Measurements from ENCODE around the gene CLTC. TPM values are rescaled to one million over a fixed set of nuclear protein-coding genes. Genes with fewer than 3 reads are reported as not detected.

CLTC gene
- total and polyA plus RNA-seq, 2 of the 13 experiments (the other 11 are each of a cell fraction or from before 2014, with no cell fraction given) = 134 to 283 TPM

DNA sequence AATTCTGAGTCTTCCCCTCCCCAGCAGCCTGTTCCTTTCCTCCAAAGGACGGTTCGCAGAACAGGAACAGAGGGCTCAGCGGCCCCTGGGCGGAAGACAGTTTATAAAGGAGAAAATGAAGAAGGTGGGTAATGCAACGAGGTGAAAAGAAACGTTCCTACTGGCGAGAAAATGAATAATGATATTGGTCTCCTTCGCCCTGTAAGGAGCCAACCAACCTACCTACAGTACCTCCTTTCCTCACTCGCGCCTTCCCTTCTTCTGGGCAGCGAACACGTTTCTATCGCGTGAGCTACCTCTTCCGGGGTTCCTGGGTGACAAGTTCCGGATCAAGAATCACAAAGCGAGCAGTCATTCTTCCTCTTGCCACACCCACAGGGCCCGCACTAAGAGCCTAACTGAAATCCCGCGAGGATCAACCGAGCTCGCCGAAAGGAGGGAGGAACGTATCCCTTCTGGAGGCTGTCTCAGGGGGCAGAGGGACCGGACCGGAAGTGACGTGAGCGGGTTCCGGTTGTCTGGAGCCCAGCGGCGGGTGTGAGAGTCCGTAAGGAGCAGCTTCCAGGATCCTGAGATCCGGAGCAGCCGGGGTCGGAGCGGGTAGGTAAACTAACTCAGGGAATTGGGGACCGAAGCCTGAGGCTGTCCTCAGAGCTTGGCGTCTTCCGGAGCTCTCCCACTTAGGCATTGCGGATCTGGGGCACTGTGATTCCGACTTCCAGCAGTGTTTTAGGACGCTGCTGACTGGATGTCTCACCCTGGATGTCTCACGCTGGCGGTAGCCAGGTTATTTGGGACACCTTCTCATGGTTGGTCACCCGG, 87.7 kb downstream of the CLTC start, which contains the start of the genes PTRH2 and VMP1 (continued):
- TF ChIP-seq ZC3H13 (CRISPR knock-in tag; IDR thresholded peaks at IDR 0.05) (no peak; the same call in 1 of the 2 replicates), HMG20B (CRISPR knock-in tag; conservative IDR thresholded peaks at IDR 0.05) (0 out of 2 replicates have a peak, but pooled peaks have one; percentile 71), ZNF34 (CRISPR knock-in tag; IDR thresholded peaks at IDR 0.05; ENCODE audit: borderline replicate concordance) (0 out of 2 replicates have a peak, but pooled peaks have one; percentile 67), ETV5 (CRISPR knock-in tag; IDR thresholded peaks at IDR 0.05; ENCODE audit: borderline replicate concordance) (peak; percentile 75; the same call in 1 of the 2 replicates), NKX3-1 (CRISPR knock-in tag; IDR thresholded peaks at IDR 0.05) (peak; percentile 79), ZNF749 (CRISPR knock-in tag; IDR thresholded peaks at IDR 0.05; ENCODE audit: borderline replicate concordance) (peak; percentile 84; the same call in 1 of the 2 replicates), HNRNPUL1 (IDR thresholded peaks at IDR 0.05; ENCODE audit: low read depth, low read length) (no peak), IRF2 (CRISPR knock-in tag; IDR thresholded peaks at IDR 0.05) (peak; percentile 91), SRY (CRISPR knock-in tag; IDR thresholded peaks at IDR 0.05) (peak; percentile 65), SAFB2 (CRISPR knock-in tag; IDR thresholded peaks at IDR 0.05; ENCODE audit: borderline replicate concordance, low read depth) (no peak; the same call in 1 of the 2 replicates), ZSCAN9 (CRISPR knock-in tag; IDR thresholded peaks at IDR 0.05; ENCODE audit: borderline replicate concordance) (peak; percentile 89; the same call in 1 of the 2 replicates)
- TF ChIP-seq, protein P1, sequence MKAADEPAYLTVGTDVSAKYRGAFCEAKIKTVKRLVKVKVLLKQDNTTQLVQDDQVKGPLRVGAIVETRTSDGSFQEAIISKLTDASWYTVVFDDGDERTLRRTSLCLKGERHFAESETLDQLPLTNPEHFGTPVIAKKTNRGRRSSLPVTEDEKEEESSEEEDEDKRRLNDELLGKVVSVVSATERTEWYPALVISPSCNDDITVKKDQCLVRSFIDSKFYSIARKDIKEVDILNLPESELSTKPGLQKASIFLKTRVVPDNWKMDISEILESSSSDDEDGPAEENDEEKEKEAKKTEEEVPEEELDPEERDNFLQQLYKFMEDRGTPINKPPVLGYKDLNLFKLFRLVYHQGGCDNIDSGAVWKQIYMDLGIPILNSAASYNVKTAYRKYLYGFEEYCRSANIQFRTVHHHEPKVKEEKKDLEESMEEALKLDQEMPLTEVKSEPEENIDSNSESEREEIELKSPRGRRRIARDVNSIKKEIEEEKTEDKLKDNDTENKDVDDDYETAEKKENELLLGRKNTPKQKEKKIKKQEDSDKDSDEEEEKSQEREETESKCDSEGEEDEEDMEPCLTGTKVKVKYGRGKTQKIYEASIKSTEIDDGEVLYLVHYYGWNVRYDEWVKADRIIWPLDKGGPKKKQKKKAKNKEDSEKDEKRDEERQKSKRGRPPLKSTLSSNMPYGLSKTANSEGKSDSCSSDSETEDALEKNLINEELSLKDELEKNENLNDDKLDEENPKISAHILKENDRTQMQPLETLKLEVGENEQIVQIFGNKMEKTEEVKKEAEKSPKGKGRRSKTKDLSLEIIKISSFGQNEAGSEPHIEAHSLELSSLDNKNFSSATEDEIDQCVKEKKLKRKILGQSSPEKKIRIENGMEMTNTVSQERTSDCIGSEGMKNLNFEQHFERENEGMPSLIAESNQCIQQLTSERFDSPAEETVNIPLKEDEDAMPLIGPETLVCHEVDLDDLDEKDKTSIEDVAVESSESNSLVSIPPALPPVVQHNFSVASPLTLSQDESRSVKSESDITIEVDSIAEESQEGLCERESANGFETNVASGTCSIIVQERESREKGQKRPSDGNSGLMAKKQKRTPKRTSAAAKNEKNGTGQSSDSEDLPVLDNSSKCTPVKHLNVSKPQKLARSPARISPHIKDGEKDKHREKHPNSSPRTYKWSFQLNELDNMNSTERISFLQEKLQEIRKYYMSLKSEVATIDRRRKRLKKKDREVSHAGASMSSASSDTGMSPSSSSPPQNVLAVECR (CRISPR knock-in tag; IDR thresholded peaks at IDR 0.05; ENCODE audit: borderline replicate concordance) = peak; percentile 97
- TF ChIP-seq, protein P2, sequence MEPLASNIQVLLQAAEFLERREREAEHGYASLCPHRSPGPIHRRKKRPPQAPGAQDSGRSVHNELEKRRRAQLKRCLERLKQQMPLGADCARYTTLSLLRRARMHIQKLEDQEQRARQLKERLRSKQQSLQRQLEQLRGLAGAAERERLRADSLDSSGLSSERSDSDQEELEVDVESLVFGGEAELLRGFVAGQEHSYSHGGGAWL (CRISPR knock-in tag; IDR thresholded peaks at IDR 0.05) = no peak; the same call in 1 of the 2 replicates
- TF ChIP-seq, protein P3, sequence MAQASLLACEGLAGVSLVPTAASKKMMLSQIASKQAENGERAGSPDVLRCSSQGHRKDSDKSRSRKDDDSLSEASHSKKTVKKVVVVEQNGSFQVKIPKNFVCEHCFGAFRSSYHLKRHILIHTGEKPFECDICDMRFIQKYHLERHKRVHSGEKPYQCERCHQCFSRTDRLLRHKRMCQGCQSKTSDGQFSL (CRISPR knock-in tag; IDR thresholded peaks at IDR 0.05) = no peak
- TF ChIP-seq, protein P4, sequence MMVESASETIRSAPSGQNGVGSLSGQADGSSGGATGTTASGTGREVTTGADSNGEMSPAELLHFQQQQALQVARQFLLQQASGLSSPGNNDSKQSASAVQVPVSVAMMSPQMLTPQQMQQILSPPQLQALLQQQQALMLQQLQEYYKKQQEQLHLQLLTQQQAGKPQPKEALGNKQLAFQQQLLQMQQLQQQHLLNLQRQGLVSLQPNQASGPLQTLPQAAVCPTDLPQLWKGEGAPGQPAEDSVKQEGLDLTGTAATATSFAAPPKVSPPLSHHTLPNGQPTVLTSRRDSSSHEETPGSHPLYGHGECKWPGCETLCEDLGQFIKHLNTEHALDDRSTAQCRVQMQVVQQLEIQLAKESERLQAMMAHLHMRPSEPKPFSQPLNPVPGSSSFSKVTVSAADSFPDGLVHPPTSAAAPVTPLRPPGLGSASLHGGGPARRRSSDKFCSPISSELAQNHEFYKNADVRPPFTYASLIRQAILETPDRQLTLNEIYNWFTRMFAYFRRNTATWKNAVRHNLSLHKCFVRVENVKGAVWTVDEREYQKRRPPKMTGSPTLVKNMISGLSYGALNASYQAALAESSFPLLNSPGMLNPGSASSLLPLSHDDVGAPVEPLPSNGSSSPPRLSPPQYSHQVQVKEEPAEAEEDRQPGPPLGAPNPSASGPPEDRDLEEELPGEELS (CRISPR knock-in tag; IDR thresholded peaks at IDR 0.05) = peak; percentile 52
- TF ChIP-seq, protein P5, sequence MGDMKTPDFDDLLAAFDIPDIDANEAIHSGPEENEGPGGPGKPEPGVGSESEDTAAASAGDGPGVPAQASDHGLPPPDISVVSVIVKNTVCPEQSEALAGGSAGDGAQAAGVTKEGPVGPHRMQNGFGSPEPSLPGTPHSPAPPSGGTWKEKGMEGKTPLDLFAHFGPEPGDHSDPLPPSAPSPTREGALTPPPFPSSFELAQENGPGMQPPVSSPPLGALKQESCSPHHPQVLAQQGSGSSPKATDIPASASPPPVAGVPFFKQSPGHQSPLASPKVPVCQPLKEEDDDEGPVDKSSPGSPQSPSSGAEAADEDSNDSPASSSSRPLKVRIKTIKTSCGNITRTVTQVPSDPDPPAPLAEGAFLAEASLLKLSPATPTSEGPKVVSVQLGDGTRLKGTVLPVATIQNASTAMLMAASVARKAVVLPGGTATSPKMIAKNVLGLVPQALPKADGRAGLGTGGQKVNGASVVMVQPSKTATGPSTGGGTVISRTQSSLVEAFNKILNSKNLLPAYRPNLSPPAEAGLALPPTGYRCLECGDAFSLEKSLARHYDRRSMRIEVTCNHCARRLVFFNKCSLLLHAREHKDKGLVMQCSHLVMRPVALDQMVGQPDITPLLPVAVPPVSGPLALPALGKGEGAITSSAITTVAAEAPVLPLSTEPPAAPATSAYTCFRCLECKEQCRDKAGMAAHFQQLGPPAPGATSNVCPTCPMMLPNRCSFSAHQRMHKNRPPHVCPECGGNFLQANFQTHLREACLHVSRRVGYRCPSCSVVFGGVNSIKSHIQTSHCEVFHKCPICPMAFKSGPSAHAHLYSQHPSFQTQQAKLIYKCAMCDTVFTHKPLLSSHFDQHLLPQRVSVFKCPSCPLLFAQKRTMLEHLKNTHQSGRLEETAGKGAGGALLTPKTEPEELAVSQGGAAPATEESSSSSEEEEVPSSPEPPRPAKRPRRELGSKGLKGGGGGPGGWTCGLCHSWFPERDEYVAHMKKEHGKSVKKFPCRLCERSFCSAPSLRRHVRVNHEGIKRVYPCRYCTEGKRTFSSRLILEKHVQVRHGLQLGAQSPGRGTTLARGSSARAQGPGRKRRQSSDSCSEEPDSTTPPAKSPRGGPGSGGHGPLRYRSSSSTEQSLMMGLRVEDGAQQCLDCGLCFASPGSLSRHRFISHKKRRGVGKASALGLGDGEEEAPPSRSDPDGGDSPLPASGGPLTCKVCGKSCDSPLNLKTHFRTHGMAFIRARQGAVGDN (CRISPR knock-in tag; IDR thresholded peaks at IDR 0.05) = peak; percentile 97
